ENCODE measurements around the gene MACROD2. TPM values are rescaled to one million over a fixed set of nuclear protein-coding genes. Genes with fewer than 3 reads are reported as not detected.

MACROD2 gene
- total RNA-seq, 1 experiment from 2014 or later: 0.12 TPM

GRCh38 chr20:15905661-15906060 is 1910.3 kb downstream of the MACROD2 start:
- DNase-seq: no peak
- Histone ChIP-seq H3K27me3 (no peaks in the 10 kb centered on the region), H3K4me3 (no peak overlapping the region), H3K4me1 (no peaks in the 10 kb centered on the region), H3K27ac (no peak overlapping the region), H3K9me3 (replicated peaks) (no peaks in the 10 kb centered on the region), H3K36me3 (no peaks in the 10 kb centered on the region)

- Histone ChIP-seq H3K4me1 (no peaks in the 10 kb centered on the region; the same call in 1 of the 2 replicates), H3K4me3 (no peak overlapping the region), H3K27ac (no peak overlapping the region), H3K9me3 (replicated peaks) (no peaks in the 10 kb centered on the region), H3K27me3 (no peaks in the 10 kb centered on the region), H3K36me3 (no peaks in the 10 kb centered on the region)
- no peak for DNase-seq
These were observed 1914.7 kb downstream of the MACROD2 start for GRCh38 chr20:15909995-15910394.

- Histone ChIP-seq H3K27ac (no peak overlapping the region), H3K27me3 (no peaks in the 10 kb centered on the region), H3K4me3 (no peak overlapping the region), H3K4me1 (no peaks in the 10 kb centered on the region; the same call in 1 of the 2 replicates), H3K9me3 (replicated peaks) (no peaks in the 10 kb centered on the region), H3K36me3 (no peaks in the 10 kb centered on the region)
- DNase-seq: no peak
These were observed 1916.3 kb downstream of the MACROD2 start for GRCh38 chr20:15911581-15911980.

DNA sequence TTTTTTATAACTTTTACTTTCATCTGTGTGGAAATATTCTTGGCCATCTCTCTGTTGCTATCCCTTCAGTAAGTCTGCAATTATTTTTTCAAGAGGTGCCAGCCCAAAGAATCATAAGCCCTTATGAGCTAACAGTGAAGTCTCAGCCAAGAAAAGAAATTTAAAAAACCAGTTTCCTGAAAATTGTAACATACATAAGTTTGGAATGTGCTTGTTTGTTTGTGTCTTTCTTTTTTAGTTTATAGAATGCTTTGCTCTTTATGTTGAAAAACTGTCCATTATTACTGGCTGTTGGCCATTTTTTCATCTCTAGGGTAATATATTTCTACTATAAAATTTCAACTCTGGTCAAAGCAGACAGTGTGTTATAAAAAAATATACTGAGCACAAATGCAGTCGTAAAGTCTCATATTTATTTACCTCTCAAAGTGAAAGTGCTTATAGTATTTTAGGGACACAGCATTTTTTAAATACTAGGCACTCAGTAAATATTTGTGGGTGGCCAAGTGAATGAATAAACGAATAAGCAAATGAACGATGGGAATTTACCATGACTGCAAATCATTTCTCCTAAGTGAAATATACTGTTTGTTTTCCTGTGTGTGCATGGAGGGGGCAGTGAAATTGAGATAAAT is 1918.2 kb downstream of the MACROD2 start:
- Histone ChIP-seq H3K4me3 (no peak overlapping the region), H3K36me3 (no peaks in the 10 kb centered on the region), H3K9me3 (replicated peaks) (no peaks in the 10 kb centered on the region), H3K4me1 (no peaks in the 10 kb centered on the region; the same call in 1 of the 2 replicates), H3K27me3 (no peaks in the 10 kb centered on the region; the same call in 1 of the 2 replicates), H3K27ac (no peak overlapping the region)
- DNase-seq: no peak

DNA sequence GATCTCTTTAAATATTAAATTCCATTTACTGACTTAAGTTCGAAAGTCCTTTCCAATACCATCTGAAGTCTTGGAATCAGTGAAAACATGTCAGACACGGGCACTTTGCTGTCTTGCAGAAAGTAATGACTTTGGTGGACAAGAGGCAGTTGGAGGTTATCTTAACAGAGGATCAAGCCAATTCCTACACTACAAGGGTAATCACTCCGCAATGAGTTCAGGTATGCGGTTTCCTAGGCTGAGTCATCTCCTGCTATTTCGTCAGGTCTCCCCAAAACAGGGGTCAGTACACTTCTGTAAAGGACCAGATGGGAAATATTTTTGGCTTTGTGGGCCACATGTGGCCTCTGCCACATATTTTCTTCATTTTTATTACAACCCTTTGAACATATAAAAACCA is 1921.3 kb downstream of the MACROD2 start:
- H3K4me3 ChIP-seq: no peak overlapping the region
- no peaks in the 10 kb centered on the region for H3K36me3 ChIP-seq
- peaks cover 3% of the 10 kb centered on the region; the same call in 1 of the 2 replicates for H3K27me3 ChIP-seq
- H3K9me3 ChIP-seq (replicated peaks): no peaks in the 10 kb centered on the region
- no peak overlapping the region for H3K27ac ChIP-seq
- H3K4me1 ChIP-seq: no peaks in the 10 kb centered on the region; the same call in 1 of the 2 replicates
- DNase-seq: no peak

- DNase-seq: no peak
- Histone ChIP-seq H3K4me1 (no peaks in the 10 kb centered on the region; the same call in 1 of the 2 replicates), H3K27ac (no peak overlapping the region)
These were observed 1922.0 kb downstream of the MACROD2 start for GRCh38 chr20:15917283-15917682.

GRCh38 chr20:15918631-15919030 is 1923.3 kb downstream of the MACROD2 start:
- peaks cover 3% of the 10 kb centered on the region; the same call in 1 of the 2 replicates for H3K27me3 ChIP-seq
- H3K4me1 ChIP-seq: no peaks in the 10 kb centered on the region
- H3K27ac ChIP-seq: no peak overlapping the region
- DNase-seq: no peak
- H3K4me3 ChIP-seq: no peak overlapping the region
- H3K9me3 ChIP-seq (replicated peaks): no peaks in the 10 kb centered on the region
- no peaks in the 10 kb centered on the region for H3K36me3 ChIP-seq

More at GRCh38 chr20:15917283-15917682, 1922.0 kb downstream of the MACROD2 start:
- H3K4me3 ChIP-seq: no peak overlapping the region
- H3K36me3 ChIP-seq: no peaks in the 10 kb centered on the region
- H3K9me3 ChIP-seq (replicated peaks): no peaks in the 10 kb centered on the region
- peaks cover 3% of the 10 kb centered on the region; the same call in 1 of the 2 replicates for H3K27me3 ChIP-seq

DNA sequence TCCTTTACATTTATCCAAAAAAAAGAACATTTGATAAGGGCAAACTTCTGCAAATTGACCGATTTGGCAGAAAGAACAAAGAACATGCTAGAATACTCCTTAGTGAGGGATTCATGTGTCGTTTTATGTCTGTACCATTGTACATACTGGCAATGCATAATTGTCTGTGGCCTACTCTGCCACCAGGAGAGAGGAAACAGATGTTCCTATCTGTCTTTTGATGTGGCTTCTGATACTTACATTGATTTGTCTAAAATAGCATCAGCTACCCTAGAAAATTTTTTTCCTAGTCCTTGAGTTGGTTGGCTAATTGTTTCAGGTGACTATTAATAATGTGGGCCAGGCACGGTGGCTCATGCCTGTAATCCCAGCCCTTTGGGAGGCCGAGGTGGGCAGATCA is 1923.8 kb downstream of the MACROD2 start:
- Histone ChIP-seq H3K36me3 (no peaks in the 10 kb centered on the region), H3K27me3 (peaks cover 3% of the 10 kb centered on the region; the same call in 1 of the 2 replicates), H3K4me3 (no peak overlapping the region), H3K27ac (no peak overlapping the region), H3K9me3 (replicated peaks) (no peaks in the 10 kb centered on the region), H3K4me1 (no peaks in the 10 kb centered on the region)
- DNase-seq: peak in 1 of 2 experiments; percentile 14

- H3K4me3 ChIP-seq: no peak overlapping the region
- no peaks in the 10 kb centered on the region for H3K9me3 ChIP-seq (replicated peaks)
- DNase-seq: no peak
- no peak overlapping the region for H3K27ac ChIP-seq
- H3K4me1 ChIP-seq: no peaks in the 10 kb centered on the region
- H3K36me3 ChIP-seq: no peaks in the 10 kb centered on the region
- peaks cover 3% of the 10 kb centered on the region; the same call in 1 of the 2 replicates for H3K27me3 ChIP-seq
These were observed 1926.6 kb downstream of the MACROD2 start for GRCh38 chr20:15921930-15922329.

DNA sequence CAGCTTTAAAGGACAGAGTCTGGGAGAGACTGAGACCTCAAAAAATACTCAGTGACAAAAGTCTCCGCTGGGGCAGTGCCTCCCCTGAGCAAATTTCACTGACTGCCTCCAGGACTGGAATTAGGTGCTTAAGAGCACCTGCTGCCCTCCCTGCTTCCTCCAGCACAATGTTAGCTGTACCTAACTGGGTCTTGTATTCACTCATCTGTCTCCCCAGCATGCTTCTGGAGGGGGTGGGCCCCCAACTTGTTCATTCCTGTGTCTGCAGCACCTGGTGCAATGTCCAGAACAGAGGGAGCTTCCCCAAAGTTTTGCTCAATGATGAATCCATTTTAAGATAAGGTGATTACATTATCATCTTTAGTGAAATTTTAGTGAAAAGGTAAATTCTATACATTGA is 1927.2 kb downstream of the MACROD2 start:
- 0 out of 2 replicates have a peak, but pooled peaks cover 3% of the 10 kb centered on the region for H3K27me3 ChIP-seq
- no peak for DNase-seq

DNA sequence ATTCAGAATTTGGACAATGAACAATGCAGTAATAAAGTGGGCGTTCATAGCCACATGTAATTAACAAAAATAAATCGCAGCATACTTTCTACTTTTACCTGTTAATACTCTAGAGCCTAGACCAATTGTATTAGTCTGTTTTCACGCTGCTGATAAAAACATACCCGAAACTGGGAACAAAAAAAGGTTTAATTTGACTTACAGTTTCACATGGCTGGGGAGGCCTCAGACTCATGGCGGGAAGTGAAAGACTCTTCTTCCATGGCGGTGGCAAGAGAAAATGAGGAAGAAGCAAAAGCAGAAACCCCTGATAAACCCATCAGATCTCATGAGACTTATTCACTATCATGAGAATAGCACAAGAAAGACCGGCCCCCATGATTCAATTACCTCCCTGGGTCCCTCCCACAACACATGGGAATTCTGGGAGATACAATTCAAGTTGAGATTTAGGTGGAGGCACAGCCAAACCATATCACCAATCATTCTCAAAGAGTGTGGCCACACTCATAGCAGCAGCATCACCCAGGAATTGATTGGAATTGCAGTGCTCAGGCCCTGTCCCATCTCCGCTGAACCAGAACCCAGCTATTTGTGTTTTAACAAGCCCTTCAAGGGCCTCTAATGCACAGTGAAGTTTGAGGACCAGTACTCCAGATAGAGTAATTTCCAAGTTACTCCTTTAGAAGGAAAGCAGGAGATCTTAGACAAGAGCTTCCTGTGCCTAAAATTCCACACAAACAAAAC is 1927.9 kb downstream of the MACROD2 start:
- Histone ChIP-seq H3K27me3 (0 out of 2 replicates have a peak, but pooled peaks cover 3% of the 10 kb centered on the region), H3K4me3 (no peak overlapping the region), H3K4me1 (peaks cover 7% of the 10 kb centered on the region; the same call in 1 of the 2 replicates), H3K36me3 (no peaks in the 10 kb centered on the region), H3K27ac (no peak overlapping the region), H3K9me3 (replicated peaks) (no peaks in the 10 kb centered on the region)
- DNase-seq: no peak

More for the DNA sequence above, 1927.2 kb downstream of the MACROD2 start:
- Histone ChIP-seq H3K4me1 (peaks cover 2% of the 10 kb centered on the region; the same call in 1 of the 2 replicates), H3K4me3 (no peak overlapping the region), H3K27ac (no peak overlapping the region), H3K36me3 (no peaks in the 10 kb centered on the region), H3K9me3 (replicated peaks) (no peaks in the 10 kb centered on the region)

DNA sequence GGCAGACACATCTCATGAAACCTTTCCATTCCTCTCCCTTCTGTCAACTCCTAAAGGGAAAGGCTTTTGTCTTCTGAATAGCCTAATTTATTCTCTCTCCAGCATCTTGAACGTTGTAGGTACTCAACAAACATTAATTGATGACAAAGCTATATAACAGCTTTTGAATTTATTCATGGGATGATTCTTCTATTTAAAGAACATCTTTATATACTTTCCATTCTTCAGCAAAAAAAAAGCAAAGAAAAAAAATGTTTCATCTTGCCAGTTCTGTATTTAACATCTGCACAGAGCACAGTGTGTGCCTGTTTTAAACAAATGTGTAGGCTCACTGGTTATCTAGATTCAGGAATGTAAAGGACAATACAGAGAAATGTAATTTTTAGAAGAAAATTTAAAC is 1929.2 kb downstream of the MACROD2 start:
- Histone ChIP-seq H3K9me3 (replicated peaks) (no peaks in the 10 kb centered on the region), H3K27ac (no peak overlapping the region), H3K4me3 (no peak overlapping the region), H3K36me3 (no peaks in the 10 kb centered on the region), H3K4me1 (peaks cover 7% of the 10 kb centered on the region; the same call in 1 of the 2 replicates), H3K27me3 (0 out of 2 replicates have a peak, but pooled peaks cover 3% of the 10 kb centered on the region)
- no peak for DNase-seq

DNA sequence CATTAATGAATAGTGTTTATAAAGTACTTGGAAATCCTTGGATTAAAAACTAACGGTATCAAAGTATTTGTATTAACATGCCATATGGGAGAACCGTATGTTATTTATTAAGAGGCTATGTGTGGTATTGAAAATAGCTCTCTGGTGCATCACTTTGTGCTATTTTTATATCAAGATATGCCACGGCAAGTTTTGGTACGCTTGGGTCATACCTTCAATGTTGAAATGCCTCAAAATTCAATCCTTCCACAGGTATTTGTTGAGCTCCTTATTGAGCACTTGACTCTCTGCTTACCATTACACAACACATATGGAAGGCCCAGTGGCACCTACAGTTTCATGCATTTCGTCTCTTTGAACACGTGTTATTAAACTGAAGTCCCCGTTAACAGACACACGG is 1930.1 kb downstream of the MACROD2 start:
- Histone ChIP-seq H3K4me1 (peaks cover 7% of the 10 kb centered on the region; the same call in 1 of the 2 replicates), H3K4me3 (no peak overlapping the region), H3K9me3 (replicated peaks) (no peaks in the 10 kb centered on the region), H3K27ac (no peak overlapping the region), H3K36me3 (no peaks in the 10 kb centered on the region), H3K27me3 (no peaks in the 10 kb centered on the region)
- no peak for DNase-seq

GRCh38 chr20:15927893-15928650 is 1932.8 kb downstream of the MACROD2 start:
- Histone ChIP-seq H3K36me3 (no peaks in the 10 kb centered on the region), H3K4me1 (peaks cover 7% of the 10 kb centered on the region; the same call in 1 of the 2 replicates), H3K4me3 (no peak overlapping the region), H3K9me3 (replicated peaks) (no peaks in the 10 kb centered on the region), H3K27me3 (no peaks in the 10 kb centered on the region), H3K27ac (no peak overlapping the region)
- peak in 1 of 2 experiments; percentile 5 for DNase-seq
